Spinal cord (tissue), 10 donors: ENCODE measurements around the gene HOXC11. TPM values are rescaled to one million over a fixed set of nuclear protein-coding genes. Genes with fewer than 3 reads are reported as not detected.

Experiments used
- DNase-seq, 6 donors: peaks; one replicate each; pipeline versions ENCODE4 v3.0.0 to v3.0.0-alpha.2; 2013 to 2015; ENCODE audit warnings: low spot score in 6 of 6, low read depth in 4 of 6
- H3K27ac ChIP-seq: one replicate; pipeline ENCODE4 v1.5.1; 2013; ENCODE audit warnings: low read depth, low read length, control low read depth
- H3K27me3 ChIP-seq: one replicate; pipeline ENCODE4 v1.6.1; 2013; ENCODE audit warnings: low read length; ENCODE audit not compliant: control insufficient read depth, insufficient read depth
- H3K36me3 ChIP-seq: one replicate; pipeline ENCODE4 v1.6.1; 2013; ENCODE audit warnings: low read length; ENCODE audit not compliant: control insufficient read depth, insufficient read depth
- H3K4me1 ChIP-seq: one replicate; pipeline ENCODE4 v1.6.1; 2013; ENCODE audit warnings: low read length; ENCODE audit not compliant: control insufficient read depth, insufficient read depth
- H3K4me3 ChIP-seq: one replicate; pipeline ENCODE4 v1.5.1; 2013; ENCODE audit warnings: low read depth, low read length, control low read depth
- H3K9me3 ChIP-seq: one replicate; pipeline ENCODE4 v1.6.1; 2013; ENCODE audit warnings: low read length; ENCODE audit not compliant: control insufficient read depth, insufficient read depth
- WGBS: methylation state at CpG from one replicate; pipeline ENCODE4 v1.1.5; 2013; ENCODE audit warnings: missing lambda C conversion rate; ENCODE audit not compliant: insufficient coverage; 5-methylcytosine and 5-hydroxymethylcytosine counted together
- polyA plus RNA-seq, 2 donors: library from polyadenylated mRNA; unstranded; fragments of 120-200 nt; gene quantifications; one replicate each; pipeline ENCODE4 v1.2.1, GENCODE V29; 2013; ENCODE audit not compliant: insufficient read length in 2 of 2
- total RNA-seq, 2 donors: library from RNA; depleted of rRNA in 1 of 2; stranded (reverse); fragments of 120-200 nt in 1 of 2; fragments of >200 nt in 1 of 2; gene quantifications; one replicate each; pipeline versions ENCODE4 v1.2.3 to v1.2.4, GENCODE V29; 2013 to 2014
- donor health status: healthy.

Gene HOXC11
- total and polyA plus RNA-seq, 4 donors: 1.5 TPM; not detected in 3

DNA sequence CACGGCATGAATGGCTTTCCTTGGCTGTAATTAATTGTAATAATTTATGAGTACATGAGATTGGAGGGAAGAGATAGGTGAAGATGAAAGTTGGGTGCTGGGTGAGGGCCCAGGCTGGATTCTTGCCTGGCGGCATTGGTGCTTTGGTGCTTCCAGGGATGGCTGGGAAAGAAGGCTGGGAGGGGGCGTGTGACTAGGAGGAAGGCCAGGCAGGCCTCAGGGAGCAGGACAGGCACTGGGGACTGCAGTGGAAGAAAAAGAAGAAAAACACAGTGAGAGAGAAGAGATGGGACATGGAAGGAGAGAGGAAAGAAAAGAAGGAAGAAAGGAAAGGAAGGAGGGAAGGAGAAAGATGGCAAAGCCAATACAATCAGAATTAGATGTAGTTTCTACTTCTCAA lies 30.7 kb downstream of the HOXC11 start:
- H3K4me3 ChIP-seq: peak overlapping the region; percentile 48
- H3K27ac ChIP-seq: peak overlapping the region; percentile 99
- peaks cover 22% of the 10 kb centered on the region for H3K36me3 ChIP-seq
- peaks cover 6% of the 10 kb centered on the region for H3K27me3 ChIP-seq
- peaks cover 85% of the 10 kb centered on the region for H3K4me1 ChIP-seq
- no peak for DNase-seq
- H3K9me3 ChIP-seq: no peaks in the 10 kb centered on the region
- 23% methylated on average over 3 of the region's 3 CpGs for WGBS

DNA sequence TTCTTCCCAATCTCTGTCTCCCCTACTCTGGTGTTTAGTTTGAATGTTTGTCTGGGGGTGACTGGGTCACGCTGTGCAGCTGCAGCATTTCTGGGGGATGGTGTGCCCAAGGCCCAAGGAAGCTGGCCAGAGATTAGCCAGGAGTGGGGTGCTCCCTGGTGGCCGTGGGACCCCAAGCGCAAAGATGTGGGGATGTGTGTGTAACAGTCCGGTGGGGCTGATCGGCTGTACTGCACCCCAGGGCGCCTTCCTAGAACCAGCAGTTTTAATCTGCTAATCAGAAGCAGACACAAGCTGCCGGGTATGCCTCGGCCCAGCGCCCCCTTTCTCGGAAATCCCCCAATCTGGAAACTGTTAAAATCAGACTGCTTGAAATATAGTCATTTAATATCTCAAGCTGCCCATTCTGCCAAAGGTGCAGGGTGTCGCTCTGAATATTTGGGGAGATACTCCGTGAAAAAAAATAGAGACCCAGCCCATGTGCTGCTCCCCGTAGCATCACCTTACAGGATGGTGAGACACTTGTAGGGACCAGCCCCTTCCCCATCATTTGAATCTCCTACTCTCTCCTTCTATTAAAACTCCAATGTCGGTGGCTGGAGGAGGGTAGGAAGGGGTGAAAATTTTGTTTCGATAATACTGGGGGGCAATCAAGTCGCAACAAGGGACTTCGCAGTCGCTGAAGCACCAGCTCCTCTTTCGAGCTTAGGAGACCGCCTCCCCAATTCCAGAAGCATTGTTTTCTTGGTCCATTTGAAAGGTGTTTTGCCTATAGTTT lies 31.3 kb downstream of the HOXC11 start:
- no peak for DNase-seq
- peaks cover 84% of the 10 kb centered on the region for H3K4me1 ChIP-seq
- H3K4me3 ChIP-seq: peak overlapping the region; percentile 48
- peaks cover 22% of the 10 kb centered on the region for H3K36me3 ChIP-seq
- peaks cover 6% of the 10 kb centered on the region for H3K27me3 ChIP-seq
- peak overlapping the region; percentile 99 for H3K27ac ChIP-seq
- WGBS: 9% methylated on average over 5 of the region's 20 CpGs
- no peaks in the 10 kb centered on the region for H3K9me3 ChIP-seq

DNA sequence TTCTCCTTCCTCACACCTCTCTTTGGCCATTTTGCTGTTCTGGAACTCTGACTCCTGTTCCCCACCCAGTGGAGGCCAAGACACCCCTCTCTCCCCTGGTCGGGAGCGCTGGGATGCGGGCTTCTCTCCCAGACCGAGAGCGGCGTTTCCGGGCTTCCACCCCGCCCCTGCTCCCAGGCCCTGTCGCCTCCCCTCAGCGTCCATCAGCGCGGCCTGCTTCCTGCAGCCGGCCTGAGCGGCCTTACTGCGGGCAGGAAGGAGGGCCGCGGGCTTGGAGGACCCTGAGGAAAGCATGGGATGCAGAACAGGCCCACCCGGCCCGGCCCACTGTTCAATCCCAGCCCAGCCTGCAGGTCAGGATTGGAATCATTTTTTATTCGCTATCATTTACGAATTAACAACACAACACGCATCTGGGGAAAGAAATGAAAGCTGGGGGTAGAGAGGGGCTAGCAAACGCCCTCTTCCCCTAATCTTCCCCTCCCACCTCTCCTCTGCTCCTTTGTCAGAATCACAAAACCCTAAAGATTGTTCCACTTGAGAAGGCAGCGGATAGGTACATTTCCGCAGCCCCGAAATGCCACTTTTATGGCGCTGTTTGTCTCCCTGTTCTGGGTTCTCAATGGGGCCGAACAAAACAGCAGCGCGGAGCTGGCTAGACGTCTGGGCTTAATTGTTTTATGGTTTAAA lies 32.1 kb downstream of the HOXC11 start:
- DNase-seq: no peak
- peaks cover 87% of the 10 kb centered on the region for H3K4me1 ChIP-seq
- H3K27ac ChIP-seq: peak overlapping the region; percentile 99
- WGBS: 13% methylated on average over 26 of the region's 31 CpGs
- H3K36me3 ChIP-seq: peaks cover 22% of the 10 kb centered on the region
- peak overlapping the region; percentile 48 for H3K4me3 ChIP-seq
- H3K9me3 ChIP-seq: no peaks in the 10 kb centered on the region
- H3K27me3 ChIP-seq: peaks cover 6% of the 10 kb centered on the region

DNA sequence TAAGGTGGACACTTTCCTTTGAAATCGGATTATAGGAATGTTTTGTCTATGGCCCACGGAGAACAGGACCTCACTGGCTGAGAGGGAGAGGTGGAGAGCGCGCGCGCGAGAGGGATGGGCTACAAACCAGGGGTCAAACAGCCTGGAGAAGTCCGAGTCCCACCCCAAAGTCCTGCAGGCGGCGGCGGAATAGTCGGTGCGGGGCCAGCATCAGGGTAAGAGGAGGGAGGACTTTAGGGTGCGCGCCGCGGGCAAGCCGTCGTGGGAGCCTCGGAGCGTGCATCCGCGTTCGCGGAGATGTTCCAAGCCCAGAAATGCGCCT lies 32.6 kb downstream of the HOXC11 start:
- H3K27me3 ChIP-seq: peaks cover 6% of the 10 kb centered on the region
- H3K36me3 ChIP-seq: peaks cover 22% of the 10 kb centered on the region
- peak overlapping the region; percentile 48 for H3K4me3 ChIP-seq
- H3K9me3 ChIP-seq: no peaks in the 10 kb centered on the region
- no peak for DNase-seq
- peak overlapping the region; percentile 99 for H3K27ac ChIP-seq
- H3K4me1 ChIP-seq: peaks cover 92% of the 10 kb centered on the region
- 5% methylated on average over 26 of the region's 26 CpGs for WGBS

DNA sequence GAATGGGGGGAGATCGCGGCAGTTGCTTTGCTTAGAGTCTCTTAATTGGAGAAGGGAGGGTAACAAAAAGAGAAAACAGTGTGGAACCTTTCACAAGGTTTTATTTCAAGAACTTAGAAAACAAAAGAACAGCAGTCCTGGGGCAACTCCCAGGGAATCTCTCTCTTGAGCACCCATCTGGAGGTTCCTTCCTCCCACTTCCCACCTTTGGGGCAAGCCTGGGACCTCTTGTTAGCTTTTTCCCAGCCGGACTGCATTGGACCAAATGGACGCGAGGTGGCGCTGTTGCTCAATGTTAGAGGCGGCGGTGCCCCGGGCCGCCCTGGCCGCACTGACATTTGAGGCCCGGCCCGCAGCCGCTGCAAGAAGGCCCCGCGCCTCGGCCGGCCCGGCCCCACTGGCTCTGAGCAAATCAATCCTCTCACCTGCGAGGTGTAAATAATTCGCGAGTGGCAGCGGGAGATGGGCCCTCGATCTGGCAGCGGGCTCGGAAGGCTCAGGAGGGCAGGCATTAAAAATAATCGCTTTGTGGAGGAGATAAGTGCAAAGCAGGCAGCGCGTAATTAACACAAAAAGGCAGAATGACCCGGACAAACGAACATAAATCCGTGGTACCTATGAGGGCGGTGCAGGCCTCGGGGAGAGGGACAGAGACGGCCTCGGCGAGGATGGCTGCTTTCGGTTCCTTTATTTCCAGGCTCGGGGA lies 33.1 kb downstream of the HOXC11 start:
- peaks cover 18% of the 10 kb centered on the region for H3K36me3 ChIP-seq
- peaks cover 87% of the 10 kb centered on the region for H3K4me1 ChIP-seq
- peak overlapping the region; percentile 99 for H3K27ac ChIP-seq
- H3K9me3 ChIP-seq: no peaks in the 10 kb centered on the region
- DNase-seq: peak in 5 of 6 donors; percentile 89 to 96 (median 93)
- WGBS: 3% methylated on average over 37 of the region's 39 CpGs
- H3K27me3 ChIP-seq: peaks cover 6% of the 10 kb centered on the region
- peak overlapping the region; percentile 48 for H3K4me3 ChIP-seq

DNA sequence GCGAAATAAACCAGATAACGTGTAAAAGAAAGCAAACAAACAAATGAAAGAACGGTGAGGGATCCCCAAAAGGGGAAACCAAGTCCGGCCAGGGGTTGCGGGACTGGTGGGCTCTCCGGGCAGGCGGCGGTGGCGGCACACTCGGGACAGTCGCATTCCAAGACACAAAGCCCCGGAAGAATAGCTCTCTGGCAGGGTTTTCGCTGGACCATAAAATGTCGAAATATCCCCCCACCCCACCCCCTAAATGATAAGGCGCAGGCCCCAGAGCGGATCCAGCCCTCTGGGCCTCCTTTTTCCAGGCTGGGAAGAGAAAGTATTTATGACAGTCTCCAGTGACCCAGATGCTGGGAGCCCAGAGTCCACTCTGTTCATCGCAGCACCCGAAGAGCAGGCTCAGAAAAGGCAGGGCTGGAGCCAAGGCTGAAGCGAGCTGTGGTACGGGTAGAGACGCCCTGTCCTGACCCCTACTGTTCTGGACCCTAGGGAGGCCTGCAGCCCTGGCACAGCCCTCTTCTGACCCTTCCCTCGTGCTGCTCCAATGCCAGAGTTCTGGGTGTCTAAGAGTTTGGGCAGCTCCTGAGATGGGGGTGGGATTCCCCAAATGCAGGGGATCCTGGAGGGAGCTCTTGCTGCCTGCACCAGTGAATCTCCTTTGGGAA lies 33.8 kb downstream of the HOXC11 start:
- H3K27me3 ChIP-seq: peaks cover 6% of the 10 kb centered on the region
- peaks cover 15% of the 10 kb centered on the region for H3K36me3 ChIP-seq
- WGBS: 24% methylated on average over 19 of the region's 22 CpGs
- no peak for DNase-seq
- H3K4me1 ChIP-seq: peaks cover 85% of the 10 kb centered on the region
- H3K27ac ChIP-seq: peak overlapping the region; percentile 99
- no peaks in the 10 kb centered on the region for H3K9me3 ChIP-seq
- H3K4me3 ChIP-seq: peak overlapping the region; percentile 48

DNA sequence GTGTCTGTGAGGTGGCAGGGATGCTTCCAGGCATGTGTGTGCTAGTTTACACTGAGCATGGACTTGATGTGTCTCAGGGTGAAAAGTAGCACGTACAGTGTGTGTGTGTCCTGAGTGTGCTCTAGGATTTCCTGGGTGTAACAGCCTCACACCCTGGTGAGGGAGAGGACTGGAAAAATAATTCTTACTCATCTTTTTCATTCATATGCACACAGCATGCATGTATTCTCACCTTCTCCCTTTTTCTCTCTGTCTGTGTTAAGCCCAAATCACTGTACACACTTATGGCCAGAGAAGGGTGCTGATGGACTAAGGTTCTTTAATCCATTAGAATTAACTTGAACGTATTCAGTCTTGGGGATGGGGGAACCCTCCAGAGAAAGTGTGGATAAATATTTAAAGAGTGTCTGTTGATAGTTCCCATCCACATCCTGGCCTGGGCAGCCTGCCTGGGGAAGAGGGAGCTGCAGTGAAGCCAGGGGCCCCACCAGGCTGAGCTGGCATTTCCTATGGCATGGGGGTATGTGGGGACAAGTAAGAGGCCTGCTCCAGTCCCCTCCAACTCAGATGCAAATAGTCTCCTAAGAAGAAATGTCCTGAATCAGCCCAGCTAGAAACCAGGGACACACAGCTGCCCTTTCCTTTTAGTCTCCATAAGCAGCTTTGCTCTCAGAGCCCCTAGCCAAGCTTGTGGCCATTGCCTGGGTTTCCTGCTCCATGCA lies 34.8 kb downstream of the HOXC11 start:
- Histone ChIP-seq H3K36me3 (peaks cover 10% of the 10 kb centered on the region), H3K9me3 (no peaks in the 10 kb centered on the region), H3K27ac (peak overlapping the region; percentile 99), H3K27me3 (peaks cover 6% of the 10 kb centered on the region), H3K4me3 (peak overlapping the region; percentile 70), H3K4me1 (peaks cover 75% of the 10 kb centered on the region)
- DNase-seq: no peak
- no CpG with 5 or more reads among the region's 2 CpGs for WGBS

DNA sequence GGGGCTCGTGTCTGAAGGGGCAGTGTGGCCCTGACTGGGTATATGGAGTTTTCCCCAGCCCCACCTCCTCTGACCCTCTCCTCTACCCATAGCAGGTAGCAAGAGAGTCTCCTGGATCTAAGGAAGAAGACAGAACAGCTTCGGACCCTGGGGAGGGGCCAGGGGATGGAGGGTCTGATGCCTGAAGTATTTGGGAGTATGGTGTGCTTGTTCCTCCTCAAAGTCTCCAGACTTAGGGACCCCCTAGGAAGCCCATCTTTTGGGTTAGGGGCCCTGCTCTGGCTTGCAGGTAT lies 35.3 kb downstream of the HOXC11 start:
- Histone ChIP-seq H3K4me3 (peak overlapping the region; percentile 70), H3K9me3 (no peaks in the 10 kb centered on the region), H3K27ac (peak overlapping the region; percentile 88), H3K36me3 (peaks cover 6% of the 10 kb centered on the region), H3K27me3 (peaks cover 6% of the 10 kb centered on the region), H3K4me1 (peaks cover 75% of the 10 kb centered on the region)
- no peak for DNase-seq
- no CpG with 5 or more reads among the region's 2 CpGs for WGBS
